Measurements from ENCODE around the gene ACSM4. TPM values are rescaled to one million over a fixed set of nuclear protein-coding genes. Genes with fewer than 3 reads are reported as not detected.

ACSM4 gene
- polyA plus RNA-seq, 1 donor (not counting 4 experiments of a cell fraction or from before 2014, with no cell fraction given), result not detected

- Histone ChIP-seq H3K4me3 (ENCODE audit: control insufficient read depth in 2 of 3, extremely low read depth in 1 of 3, insufficient read depth in 2 of 3, low read depth in 1 of 3, low read length in 3 of 3) (no peak overlapping the region), H4K20me1 (ENCODE audit: control insufficient read depth, extremely low read depth, insufficient read depth, low read length) (no peaks in the 10 kb centered on the region), H3K9me1 (ENCODE audit: control insufficient read depth, extremely low read depth, insufficient read depth, low read length) (no peaks in the 10 kb centered on the region), H3K4me2 (ENCODE audit: control insufficient read depth, extremely low read depth, insufficient read depth, low read depth, low read length) (no peak overlapping the region), H3K27me3 (ENCODE audit: control insufficient read depth, extremely low read depth, insufficient read depth, low read length) (no peaks in the 10 kb centered on the region), H2AFZ (ENCODE audit: control insufficient read depth, low read length) (no peak overlapping the region), H3K79me2 (ENCODE audit: control insufficient read depth, insufficient read depth, low read length) (no peaks in the 10 kb centered on the region), H3K9me3 (ENCODE audit: control insufficient read depth, low read depth, low read length) (no peaks in the 10 kb centered on the region), H3K9ac (ENCODE audit: control insufficient read depth, extremely low read depth, insufficient read depth, low read length) (no peak overlapping the region), H3K36me3 (ENCODE audit: control insufficient read depth in 2 of 2, extremely low read depth in 1 of 2, insufficient read depth in 2 of 2, low read length in 2 of 2) (no peaks in the 10 kb centered on the region), H3K27ac (ENCODE audit: control insufficient read depth, insufficient read depth, low read length) (no peak overlapping the region), H3K4me1 (ENCODE audit: control insufficient read depth, extremely low read depth, insufficient read depth, low read length) (no peaks in the 10 kb centered on the region)
- DNase-seq (ENCODE audit: low read depth, low spot score), result no peak
- FAIRE-seq, result no peak
- no peak for TF ChIP-seq EZH2 (IDR thresholded peaks at IDR 0.05; ENCODE audit: low read length)
- TF ChIP-seq CTCF (optimal IDR thresholded peaks at IDR 0.05 in 1 of 3, IDR thresholded peaks at IDR 0.05 in 1 of 3, conservative IDR thresholded peaks at IDR 0.05 in 1 of 3; ENCODE audit: extremely low read depth in 1 of 3, insufficient read depth in 2 of 3, low read length in 3 of 3), result no peak
- dilution Hi-C loops (cut with MboI; ENCODE audit: extremely low pct_ligation_motif_present, low sequenced_read_pairs), result no loop called here
These were observed 42.8 kb downstream of the ACSM4 start for GRCh38 chr12:7346551-7347225.

GRCh38 chr12:7349418-7349817, 45.5 kb downstream of the ACSM4 start:
- H3K4me1 ChIP-seq (ENCODE audit: control insufficient read depth, extremely low read depth, insufficient read depth, low read length), result no peaks in the 10 kb centered on the region
- H3K9ac ChIP-seq (ENCODE audit: control insufficient read depth, extremely low read depth, insufficient read depth, low read length), result no peak overlapping the region
- FAIRE-seq (no peak), DNase-seq (ENCODE audit: low read depth, low spot score) (no peak)
- no peak overlapping the region for H3K4me2 ChIP-seq (ENCODE audit: control insufficient read depth, extremely low read depth, insufficient read depth, low read depth, low read length)
- dilution Hi-C loops (cut with MboI; ENCODE audit: extremely low pct_ligation_motif_present, low sequenced_read_pairs), result no loop called here
- no peaks in the 10 kb centered on the region for H3K9me1 ChIP-seq (ENCODE audit: control insufficient read depth, extremely low read depth, insufficient read depth, low read length)
- H3K4me3 ChIP-seq (ENCODE audit: control insufficient read depth in 2 of 3, extremely low read depth in 1 of 3, insufficient read depth in 2 of 3, low read depth in 1 of 3, low read length in 3 of 3), result no peak overlapping the region
- no peak overlapping the region for H2AFZ ChIP-seq (ENCODE audit: control insufficient read depth, low read length)
- TF ChIP-seq EZH2 (IDR thresholded peaks at IDR 0.05; ENCODE audit: low read length) (no peak), CTCF (optimal IDR thresholded peaks at IDR 0.05 in 1 of 3, IDR thresholded peaks at IDR 0.05 in 1 of 3, conservative IDR thresholded peaks at IDR 0.05 in 1 of 3; ENCODE audit: extremely low read depth in 1 of 3, insufficient read depth in 2 of 3, low read length in 3 of 3) (no peak)
- no peaks in the 10 kb centered on the region for H4K20me1 ChIP-seq (ENCODE audit: control insufficient read depth, extremely low read depth, insufficient read depth, low read length)
- no peaks in the 10 kb centered on the region for H3K79me2 ChIP-seq (ENCODE audit: control insufficient read depth, insufficient read depth, low read length)
- H3K27ac ChIP-seq (ENCODE audit: control insufficient read depth, insufficient read depth, low read length), result no peak overlapping the region
- no peaks in the 10 kb centered on the region for H3K9me3 ChIP-seq (ENCODE audit: control insufficient read depth, low read depth, low read length)
- no peaks in the 10 kb centered on the region for H3K27me3 ChIP-seq (ENCODE audit: control insufficient read depth, extremely low read depth, insufficient read depth, low read length)
- no peaks in the 10 kb centered on the region for H3K36me3 ChIP-seq (ENCODE audit: control insufficient read depth in 2 of 2, extremely low read depth in 1 of 2, insufficient read depth in 2 of 2, low read length in 2 of 2)

All from keratinocyte (primary cell).